ENCODE data around the gene PRELID3B. TPM values are rescaled to one million over a fixed set of nuclear protein-coding genes. Genes with fewer than 3 reads are reported as not detected.
A peak's percentile ranks its signal among the peaks of the same experiment; 100 is the strongest.

The PRELID3B gene
- total RNA-seq, 1 experiment from 2014 or later, result 181 TPM

DNA sequence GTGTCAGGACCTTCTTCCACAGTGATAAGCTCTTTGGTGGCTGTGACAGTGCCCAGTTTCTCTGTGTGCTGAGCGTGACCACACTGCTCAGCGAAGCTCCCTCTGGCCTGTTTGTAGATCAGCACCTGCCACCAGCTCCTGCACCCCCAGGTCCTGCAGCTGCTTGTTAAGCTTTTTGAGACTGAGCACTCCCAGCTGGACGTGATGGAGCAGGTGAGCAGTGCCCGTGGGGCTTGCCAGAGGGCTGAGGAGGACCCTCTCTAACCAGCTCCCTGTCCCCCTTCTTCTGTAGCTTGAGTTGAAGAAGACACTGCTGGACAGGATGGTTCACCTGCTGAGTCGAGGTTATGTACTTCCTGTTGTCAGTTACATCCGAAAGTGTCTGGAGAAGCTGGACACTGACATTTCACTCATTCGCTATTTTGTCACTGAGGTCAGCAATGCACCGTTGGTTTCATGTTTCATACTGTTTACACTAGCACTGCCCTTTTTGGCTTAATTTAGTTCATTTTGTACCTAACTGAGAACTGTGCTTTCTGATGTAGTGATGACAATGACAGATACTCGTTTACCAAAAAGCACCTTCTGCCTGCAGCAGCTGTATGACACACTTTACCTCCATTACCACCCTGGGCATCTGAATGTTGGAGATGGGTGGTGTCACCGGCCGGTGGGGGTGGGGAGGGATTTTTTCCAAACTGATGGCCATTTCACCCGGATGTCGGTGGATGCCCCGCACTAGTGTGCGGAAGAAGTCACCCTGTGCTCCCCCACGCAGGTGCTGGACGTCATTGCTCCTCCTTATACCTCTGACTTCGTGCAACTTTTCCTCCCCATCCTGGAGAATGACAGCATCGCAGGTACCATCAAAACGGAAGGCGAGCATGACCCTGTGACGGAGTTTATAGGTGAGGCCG is 49.0 kb downstream of the PRELID3B start:
- Histone ChIP-seq H3K27me3 (ENCODE audit: low read length) (no peaks in the 10 kb centered on the region), H4K20me1 (ENCODE audit: low read length) (no peaks in the 10 kb centered on the region), H3K9ac (ENCODE audit: low read length) (no peak overlapping the region), H2AFZ (ENCODE audit: low read length) (no peak overlapping the region), H3K4me1 (ENCODE audit: insufficient read depth, low read length) (peaks cover 19% of the 10 kb centered on the region), H3K79me2 (ENCODE audit: low read length) (no peaks in the 10 kb centered on the region), H3K4me3 (ENCODE audit: low read length) (no peak overlapping the region), H3K27ac (ENCODE audit: low read length) (no peak overlapping the region), H3K9me3 (ENCODE audit: low read length) (no peaks in the 10 kb centered on the region), H3K36me3 (ENCODE audit: low read depth, low read length) (peaks cover 83% of the 10 kb centered on the region), H3K9me2 (replicated peaks; ENCODE audit: low read length) (no peaks in the 10 kb centered on the region), H3F3A (ENCODE audit: low read length, unreplicated experiment) (no peaks in the 10 kb centered on the region), H3K4me2 (ENCODE audit: low read length) (no peak overlapping the region)
- CTCF ChIA-PET, result interaction anchor here (0.7 kb wide), 1 partner anchor 61 kb away, joined by 17 read pairs; no protein-coding TSS in a partner anchor
- TF ChIP-seq CTCF (conservative IDR thresholded peaks at IDR 0.05; ENCODE audit: low read depth, low read length), result no peak
- TF ChIP-seq EZH2phosphoT487 (IDR thresholded peaks at IDR 0.05; ENCODE audit: borderline replicate concordance, low read length), result no peak
- TF ChIP-seq EZH2 (IDR thresholded peaks at IDR 0.05; ENCODE audit: low read length, unreplicated experiment), result no peak
- no TSS peak for BruUV-seq (replicated peaks)
- ATAC-seq (peak; percentile 73), DNase-seq (peak; percentile 25)
- intact Hi-C loops (cut with micrococcal nuclease), result loop anchor here (5.0 kb wide), 1 partner anchor 39 kb away; the partner anchor contains the start of gene ATP5F1E
- POLR2A ChIA-PET (ENCODE audit: unreplicated experiment), result no interaction called here

DNA sequence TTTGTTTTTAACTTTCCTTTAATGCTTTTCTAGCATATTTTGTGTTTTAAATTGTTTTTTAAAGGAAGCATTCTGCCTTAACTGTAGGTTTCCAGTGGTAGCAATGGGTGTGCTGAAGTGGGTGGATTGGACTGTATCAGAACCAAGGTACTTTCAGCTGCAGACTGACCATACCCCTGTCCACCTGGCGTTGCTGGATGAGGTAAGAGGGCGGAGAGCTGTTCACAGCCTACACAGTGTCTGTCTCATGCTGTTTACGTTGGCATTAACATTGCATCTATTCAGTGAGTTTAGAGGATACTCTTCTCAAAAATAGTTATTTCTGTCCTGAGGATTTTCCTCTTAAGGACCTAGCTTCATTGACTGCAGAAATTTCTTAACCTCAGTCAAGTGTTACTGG is 49.7 kb downstream of the PRELID3B start:
- no TSS peak for BruUV-seq (replicated peaks)
- no peaks in the 10 kb centered on the region for H3K79me2 ChIP-seq (ENCODE audit: low read length)
- ChIA-PET POLR2A (ENCODE audit: unreplicated experiment) (no interaction called here), CTCF (no interaction called here)
- H3F3A ChIP-seq (ENCODE audit: low read length, unreplicated experiment), result no peaks in the 10 kb centered on the region
- peaks cover 90% of the 10 kb centered on the region for H3K36me3 ChIP-seq (ENCODE audit: low read depth, low read length)
- H3K27ac ChIP-seq (ENCODE audit: low read length), result no peak overlapping the region
- peaks cover 19% of the 10 kb centered on the region for H3K4me1 ChIP-seq (ENCODE audit: insufficient read depth, low read length)
- ATAC-seq, result peak; percentile 27
- no peaks in the 10 kb centered on the region for H3K9me2 ChIP-seq (replicated peaks; ENCODE audit: low read length)
- H3K9me3 ChIP-seq (ENCODE audit: low read length), result no peaks in the 10 kb centered on the region
- H3K9ac ChIP-seq (ENCODE audit: low read length), result no peak overlapping the region
- no peak for DNase-seq
- H3K4me3 ChIP-seq (ENCODE audit: low read length), result no peak overlapping the region
- intact Hi-C loops (cut with micrococcal nuclease), result loop anchor here (5.0 kb wide), 1 partner anchor 39 kb away; the partner anchor contains the start of gene ATP5F1E
- TF ChIP-seq EZH2 (IDR thresholded peaks at IDR 0.05; ENCODE audit: low read length, unreplicated experiment) (no peak), CTCF (conservative IDR thresholded peaks at IDR 0.05; ENCODE audit: low read depth, low read length) (no peak), EZH2phosphoT487 (IDR thresholded peaks at IDR 0.05; ENCODE audit: borderline replicate concordance, low read length) (no peak)
- H3K4me2 ChIP-seq (ENCODE audit: low read length), result no peak overlapping the region
- no peak overlapping the region for H2AFZ ChIP-seq (ENCODE audit: low read length)
- no peaks in the 10 kb centered on the region for H4K20me1 ChIP-seq (ENCODE audit: low read length)
- no peaks in the 10 kb centered on the region for H3K27me3 ChIP-seq (ENCODE audit: low read length)

DNA sequence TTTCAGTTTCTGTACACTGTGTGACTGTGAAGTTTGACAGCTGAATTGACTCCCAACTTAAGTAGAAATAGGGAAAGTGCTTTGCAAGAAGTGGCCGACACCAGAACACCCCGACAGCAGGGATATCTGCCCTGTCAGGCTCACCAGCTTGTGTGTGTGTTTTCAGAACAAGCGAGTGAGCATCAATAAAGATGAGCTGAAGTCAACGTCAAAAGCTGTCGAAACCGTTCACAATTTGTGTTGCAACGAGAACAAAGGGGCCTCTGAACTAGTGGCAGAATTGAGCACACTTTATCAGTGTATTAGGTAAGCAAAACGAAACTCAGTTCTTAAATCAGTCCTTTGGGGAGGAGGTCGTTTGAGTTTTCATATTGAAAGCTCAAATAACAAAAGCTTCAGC is 50.9 kb downstream of the PRELID3B start:
- Histone ChIP-seq H4K20me1 (ENCODE audit: low read length) (peaks cover 3% of the 10 kb centered on the region), H3K27me3 (ENCODE audit: low read length) (no peaks in the 10 kb centered on the region), H3K4me1 (ENCODE audit: insufficient read depth, low read length) (peaks cover 19% of the 10 kb centered on the region), H3K27ac (ENCODE audit: low read length) (no peak overlapping the region), H3K9me3 (ENCODE audit: low read length) (no peaks in the 10 kb centered on the region), H3F3A (ENCODE audit: low read length, unreplicated experiment) (no peaks in the 10 kb centered on the region), H3K9me2 (replicated peaks; ENCODE audit: low read length) (no peaks in the 10 kb centered on the region), H3K36me3 (ENCODE audit: low read depth, low read length) (peaks cover 93% of the 10 kb centered on the region), H3K4me2 (ENCODE audit: low read length) (no peak overlapping the region), H3K4me3 (ENCODE audit: low read length) (no peak overlapping the region), H2AFZ (ENCODE audit: low read length) (no peak overlapping the region), H3K79me2 (ENCODE audit: low read length) (peaks cover 9% of the 10 kb centered on the region), H3K9ac (ENCODE audit: low read length) (no peak overlapping the region)
- BruUV-seq (replicated peaks), result no TSS peak
- CTCF ChIA-PET, result no interaction called here
- DNase-seq (no peak), ATAC-seq (no peak)
- intact Hi-C loops (cut with micrococcal nuclease), result loop anchor here (5.0 kb wide), 1 partner anchor 41 kb away; the partner anchor contains the start of gene ATP5F1E
- POLR2A ChIA-PET (ENCODE audit: unreplicated experiment), result interaction anchor here (0.7 kb wide), 1 partner anchor 20 kb away, joined by 3 read pairs; no protein-coding TSS in a partner anchor
- TF ChIP-seq CTCF (conservative IDR thresholded peaks at IDR 0.05; ENCODE audit: low read depth, low read length) (no peak), EZH2 (IDR thresholded peaks at IDR 0.05; ENCODE audit: low read length, unreplicated experiment) (no peak), EZH2phosphoT487 (IDR thresholded peaks at IDR 0.05; ENCODE audit: borderline replicate concordance, low read length) (no peak)
